HG02885 (cell line): ENCODE results near the gene CIC.

Experiments
- ATAC-seq: cut with Tn5 transposase; IDR thresholded peaks from one replicate; pipeline ENCODE4 v1.9.1; 2021; ENCODE audit warnings: mild to moderate bottlenecking; ENCODE audit not compliant: unreplicated experiment, poor library complexity

The CIC gene

DNA sequence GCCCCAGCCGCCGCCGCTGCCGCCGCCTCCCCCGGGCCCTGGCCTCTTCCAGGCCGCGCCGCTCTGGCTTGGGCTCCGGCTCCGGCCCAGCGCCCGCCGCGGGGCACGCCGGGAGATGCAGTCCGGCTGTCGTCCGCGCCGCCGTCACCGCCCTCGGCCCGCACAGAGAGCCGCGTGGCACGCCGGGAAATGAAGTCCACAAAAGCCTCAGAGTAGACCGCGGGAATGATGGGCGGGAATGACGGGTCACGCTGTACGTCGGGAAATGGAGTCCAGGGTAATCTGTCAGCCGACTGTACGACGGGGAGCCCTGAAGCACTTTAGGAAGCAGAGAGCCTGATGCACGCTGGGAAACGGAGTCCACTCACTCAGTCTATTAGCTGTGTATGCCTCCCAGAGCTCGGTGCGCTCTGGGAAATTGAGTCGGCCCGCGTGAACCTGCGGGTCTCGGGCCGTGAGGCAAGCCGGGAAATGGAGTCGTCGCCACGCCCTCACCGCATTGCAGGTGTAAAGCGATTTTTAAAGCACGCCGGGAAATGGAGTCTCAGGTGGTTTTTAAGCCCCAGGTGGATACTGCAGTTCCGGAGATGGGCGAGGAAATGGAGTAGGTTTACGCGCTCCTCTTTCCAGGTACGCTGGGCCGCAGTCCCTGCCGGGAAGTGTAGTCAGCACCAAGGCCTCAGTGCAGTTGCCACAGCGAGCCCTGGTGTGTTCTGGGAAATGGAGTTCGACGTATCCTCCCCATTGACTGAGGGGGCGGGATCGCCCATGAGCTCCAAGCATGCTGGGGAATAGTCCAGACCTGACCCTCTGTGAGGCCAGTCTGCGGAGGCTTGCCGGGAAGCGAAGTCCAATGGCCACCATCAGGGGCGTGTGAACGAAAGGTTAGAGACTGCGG lies 26.3 kb upstream of the CIC start, which contains the start of gene GSK3A:
TSS of gene GSK3A (minus strand) at position 91 of the 898 bp plus-strand sequence. CDS start 137 bp downstream, outside the sequence.
- peak; percentile 69 for ATAC-seq

DNA sequence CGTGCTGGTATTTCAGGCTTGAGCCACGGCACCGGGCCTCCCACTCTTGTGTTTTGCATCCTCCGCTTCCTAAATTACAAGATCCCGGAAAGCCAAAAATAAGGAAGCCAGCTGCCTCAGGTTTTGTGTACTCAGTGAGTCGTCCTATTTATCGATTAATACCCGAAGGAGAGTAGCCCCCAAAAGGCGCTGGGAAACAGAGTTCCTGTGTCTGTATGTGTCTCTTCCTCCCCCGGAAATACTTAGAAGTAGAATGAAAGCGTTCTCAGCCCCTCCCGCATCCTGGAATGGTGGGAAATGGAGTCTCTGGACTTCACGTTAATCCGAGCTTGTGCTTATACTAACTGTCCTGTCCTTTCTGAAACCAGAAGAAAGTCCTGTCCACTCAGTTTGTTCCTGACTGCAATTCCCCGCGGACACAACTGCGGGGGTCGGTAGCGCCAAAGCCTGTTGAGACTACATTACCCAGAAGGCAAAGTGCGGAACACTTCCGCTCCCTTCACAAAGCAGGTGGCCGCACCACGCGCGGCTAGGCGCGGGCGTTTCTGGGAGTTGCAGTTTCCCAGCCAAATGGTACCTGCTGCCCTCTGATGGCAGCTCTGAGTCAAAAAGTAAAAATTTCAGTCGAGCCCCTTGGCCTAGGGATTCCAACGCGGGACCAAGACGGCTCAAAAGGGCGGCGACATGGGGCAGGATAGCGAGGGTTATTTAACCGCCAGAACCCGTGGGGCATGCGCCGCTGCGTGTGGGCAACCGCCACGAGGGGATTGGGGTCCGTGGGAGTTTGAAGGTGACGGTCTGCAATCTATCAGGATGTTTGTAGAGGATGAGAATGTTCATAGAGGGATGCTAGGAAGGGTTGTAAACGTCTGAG lies 24.5 kb upstream of the CIC start:
- ATAC-seq, result peak; percentile 40

DNA sequence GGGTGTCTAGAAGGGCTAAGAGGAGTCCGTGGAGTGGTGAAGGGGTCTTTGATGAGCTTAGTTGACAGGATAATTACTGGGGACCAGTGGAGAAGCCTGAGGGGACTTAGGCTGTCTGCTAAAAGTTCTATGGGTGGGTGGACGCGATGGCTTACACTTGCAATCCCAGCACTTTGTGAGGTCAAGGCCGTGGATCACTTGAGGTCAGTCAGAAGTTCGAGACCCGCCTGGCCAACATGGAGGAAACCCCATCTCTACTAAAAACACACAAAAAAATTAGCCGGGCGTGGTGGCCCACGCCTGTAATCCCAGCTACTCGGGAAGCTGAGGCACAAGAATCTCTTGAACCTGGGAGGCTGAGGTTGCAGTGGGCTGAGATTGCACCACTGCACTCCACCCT lies 23.8 kb upstream of the CIC start:
- no peak for ATAC-seq

DNA sequence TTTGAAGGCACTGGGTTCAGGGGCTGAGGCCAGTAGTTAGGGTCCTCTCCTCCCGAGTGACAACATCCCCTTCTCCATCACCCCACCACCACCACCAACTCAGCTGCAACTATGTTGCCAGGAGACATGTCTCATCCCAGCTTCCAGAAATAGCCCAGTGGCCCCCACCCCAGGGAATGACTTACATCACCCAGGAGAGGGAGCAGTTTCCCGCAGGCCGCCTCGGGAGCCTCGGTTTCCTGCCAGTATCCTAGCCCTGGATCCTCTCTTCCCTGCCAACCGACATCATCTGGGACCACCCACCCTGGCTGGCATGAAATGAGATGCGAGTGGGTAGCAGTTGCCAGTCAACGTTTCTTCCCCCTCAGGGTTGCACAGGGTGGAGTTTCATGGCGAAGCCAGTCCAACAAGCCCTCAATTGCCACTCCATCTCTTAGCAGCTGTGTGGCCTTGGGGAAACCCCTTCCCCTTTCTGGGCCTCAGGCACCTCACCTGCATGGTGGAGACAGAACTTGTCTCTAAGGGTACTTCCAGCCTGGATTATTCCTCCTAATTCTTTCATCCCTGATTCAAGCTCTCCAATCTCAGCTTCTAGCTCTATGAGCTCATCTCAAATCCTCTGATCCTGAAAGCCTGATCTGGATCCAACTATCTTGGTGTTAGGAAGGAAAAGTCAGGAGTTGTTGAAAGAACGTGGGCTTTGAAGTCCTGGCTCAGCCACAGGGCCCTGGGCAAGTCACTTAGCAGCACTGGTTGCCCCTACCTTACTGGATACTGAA lies 22.7 kb upstream of the CIC start:
- no peak for ATAC-seq

- no peak for ATAC-seq
These were observed 22.0 kb upstream of the CIC start for GRCh38 chr19:42246922-42247639.

DNA sequence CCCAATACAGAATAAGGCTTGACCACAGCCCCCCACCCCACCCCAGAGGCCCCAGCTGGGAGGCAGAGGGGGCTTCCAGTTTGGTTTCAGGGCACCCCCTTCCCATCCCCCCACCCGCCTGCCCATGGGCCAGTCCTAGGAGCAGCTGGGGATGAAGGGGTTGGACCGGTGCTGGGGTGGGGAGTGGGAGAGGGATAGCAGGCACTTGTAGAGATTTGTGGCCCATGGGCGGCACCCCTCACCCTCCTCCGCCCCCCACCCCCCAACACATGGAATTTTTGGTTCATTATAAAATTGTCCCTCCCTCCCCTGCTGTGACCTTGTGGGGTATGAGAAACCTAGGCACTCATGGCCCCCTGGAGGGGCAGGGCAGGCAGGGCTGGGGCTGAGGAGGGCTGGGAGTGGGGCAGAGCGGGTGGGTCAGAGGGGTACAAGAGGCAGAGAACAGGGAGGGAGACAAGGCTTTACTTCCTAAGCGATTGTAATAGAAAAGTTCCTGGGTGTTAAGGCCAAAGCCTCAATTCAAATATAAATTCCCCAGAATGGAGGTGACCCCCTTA lies 21.3 kb upstream of the CIC start:
- no peak for ATAC-seq

- no peak for ATAC-seq
These were observed 20.5 kb upstream of the CIC start for GRCh38 chr19:42248270-42249148.

GRCh38 chr19:42249149-42249750 lies 19.8 kb upstream of the CIC start:
- no peak for ATAC-seq

GRCh38 chr19:42249769-42250168 lies 19.3 kb upstream of the CIC start:
- ATAC-seq, result no peak

DNA sequence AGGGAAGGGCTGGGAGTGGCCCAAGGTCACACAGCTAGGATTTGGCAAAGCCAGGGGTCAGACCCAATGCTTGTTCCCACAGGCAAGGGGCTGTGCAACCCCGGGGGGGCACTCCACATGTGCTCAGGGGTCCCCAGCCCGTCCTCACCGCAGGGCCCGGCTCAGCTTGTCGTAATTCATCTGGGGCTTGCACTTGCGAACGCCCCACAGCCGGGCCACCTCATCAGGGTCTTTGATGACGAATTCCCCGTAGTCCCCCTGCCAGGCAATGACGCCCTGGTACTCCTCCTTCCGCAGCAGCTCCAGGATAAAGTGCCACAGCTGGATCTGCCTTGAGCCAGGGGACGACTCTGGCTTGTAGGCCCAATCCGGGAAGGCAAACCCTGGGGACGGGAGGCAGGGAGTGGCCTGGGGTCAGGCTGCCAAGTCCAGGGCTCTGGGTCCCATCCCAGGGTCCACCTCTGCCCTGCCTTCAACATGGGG lies 18.8 kb upstream of the CIC start:
- no peak for ATAC-seq

DNA sequence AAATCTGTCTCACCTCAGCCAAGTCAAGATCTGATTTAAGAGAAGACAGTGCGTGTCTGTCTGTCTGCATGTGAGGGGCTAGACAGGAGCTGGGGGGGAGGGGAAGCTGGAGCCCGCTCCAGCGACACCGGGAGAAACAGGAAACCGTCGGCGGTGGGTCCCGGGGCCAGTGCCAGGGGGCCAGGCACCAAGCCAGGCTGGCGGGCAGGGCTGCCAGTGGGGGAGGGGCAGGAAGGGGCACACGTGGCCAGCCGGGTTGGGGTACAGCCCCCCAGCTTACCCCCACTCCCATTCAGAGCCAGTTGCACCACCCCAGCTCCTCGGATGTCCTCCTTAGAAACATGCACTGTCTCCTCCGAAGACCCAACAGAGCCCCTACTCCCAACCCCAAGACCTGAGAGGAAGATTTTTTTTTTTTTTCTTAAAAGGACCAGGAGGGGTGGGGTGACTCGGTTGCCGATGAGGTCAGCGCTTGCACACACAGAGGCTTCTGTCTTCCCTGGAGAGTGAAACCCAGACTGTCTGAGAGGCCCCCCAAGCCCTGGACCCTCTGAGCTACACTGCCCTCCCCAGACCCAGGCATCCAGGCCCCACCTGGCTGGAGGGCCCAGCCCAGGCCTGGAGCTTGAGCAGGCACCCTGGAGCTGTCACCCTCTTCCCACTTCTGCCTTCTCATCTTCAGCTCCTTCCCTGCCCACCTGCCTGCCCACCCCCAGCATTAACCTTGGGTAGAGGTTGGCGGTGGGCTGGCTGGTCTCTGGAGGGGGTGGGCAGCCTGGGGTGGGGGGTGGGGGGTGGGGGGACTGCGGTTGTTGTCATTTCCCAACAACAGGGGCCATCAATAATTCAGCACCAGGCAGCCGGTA lies 18.2 kb upstream of the CIC start:
- ATAC-seq, result no peak

DNA sequence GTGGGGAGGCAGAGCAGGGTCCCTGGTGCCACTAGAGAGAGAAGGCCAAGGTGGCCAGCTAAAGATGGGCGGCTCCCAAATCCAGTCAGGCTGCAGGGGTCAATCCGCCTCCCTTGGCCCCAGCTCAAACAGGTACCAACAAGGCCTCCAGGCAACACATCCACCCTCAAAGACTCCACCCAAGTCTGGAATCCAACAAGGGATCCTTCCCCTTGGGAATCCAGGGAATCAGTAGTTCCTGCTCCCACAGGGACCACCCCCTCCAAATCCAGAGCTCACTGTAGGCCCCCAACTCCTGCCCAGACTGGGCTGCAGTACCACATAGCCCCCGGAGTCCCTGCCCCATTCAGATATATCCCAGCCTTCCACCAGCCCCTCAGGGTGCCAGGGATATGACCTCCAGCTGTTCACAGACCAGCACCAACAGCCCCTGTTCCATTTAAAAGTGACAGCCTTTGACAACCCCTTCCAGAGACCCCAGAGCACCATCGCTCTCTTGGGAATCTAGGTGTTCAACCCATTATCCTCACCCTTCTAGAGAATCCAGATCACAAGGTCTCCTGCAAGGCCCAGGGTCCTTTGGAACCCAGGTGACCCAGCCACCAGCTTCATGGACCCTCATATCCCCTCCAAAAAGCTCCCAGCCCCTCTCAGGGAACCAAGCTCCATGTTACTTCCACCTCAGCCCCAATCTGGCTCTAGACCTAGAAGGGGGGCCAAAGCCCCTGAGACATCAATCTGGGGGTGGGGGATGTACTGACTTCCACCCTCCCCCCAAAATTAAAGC lies 17.3 kb upstream of the CIC start:
- ATAC-seq, result no peak

DNA sequence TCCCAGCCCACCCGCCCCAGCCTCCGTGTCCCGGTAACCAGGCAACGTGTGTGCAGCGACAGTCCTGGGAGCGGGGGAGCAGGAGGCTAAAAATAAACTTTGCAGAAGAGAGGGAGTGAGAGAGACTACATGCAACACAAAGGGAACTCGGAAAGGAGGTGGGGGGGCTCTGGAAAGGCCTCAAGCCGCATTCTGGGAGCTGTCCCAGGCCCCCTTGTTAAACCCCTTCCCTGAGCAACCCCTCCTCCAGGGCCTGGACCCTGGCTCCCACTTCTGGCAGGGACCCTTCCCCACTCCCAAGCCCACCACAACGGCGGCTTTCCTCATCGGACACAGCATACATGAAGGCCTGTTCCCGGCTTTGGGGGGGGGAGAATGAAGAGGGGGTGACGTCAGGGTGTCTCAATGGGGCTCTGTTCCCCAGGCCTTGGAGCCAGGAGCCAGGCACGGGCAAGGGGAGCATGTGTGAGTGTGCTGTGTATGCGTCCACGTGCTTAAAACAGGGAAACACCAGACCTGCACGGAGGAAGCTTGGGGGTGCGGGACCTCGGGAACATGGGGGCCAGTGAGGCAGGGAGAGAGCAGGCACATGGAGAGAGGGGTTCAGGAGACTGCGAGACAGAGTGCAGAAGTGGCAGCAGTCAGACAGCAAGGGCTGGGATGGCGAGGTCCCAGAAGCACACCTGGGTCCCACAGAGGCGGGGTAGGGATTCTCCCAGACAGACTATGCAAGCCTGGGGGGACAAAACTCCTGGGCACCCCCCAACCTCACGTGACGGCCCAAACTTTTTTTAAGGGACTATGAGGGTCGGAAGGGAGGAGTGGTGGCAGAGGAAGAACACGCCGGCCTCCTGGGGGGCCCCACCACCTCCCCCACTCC lies 16.4 kb upstream of the CIC start:
- no peak for ATAC-seq

DNA sequence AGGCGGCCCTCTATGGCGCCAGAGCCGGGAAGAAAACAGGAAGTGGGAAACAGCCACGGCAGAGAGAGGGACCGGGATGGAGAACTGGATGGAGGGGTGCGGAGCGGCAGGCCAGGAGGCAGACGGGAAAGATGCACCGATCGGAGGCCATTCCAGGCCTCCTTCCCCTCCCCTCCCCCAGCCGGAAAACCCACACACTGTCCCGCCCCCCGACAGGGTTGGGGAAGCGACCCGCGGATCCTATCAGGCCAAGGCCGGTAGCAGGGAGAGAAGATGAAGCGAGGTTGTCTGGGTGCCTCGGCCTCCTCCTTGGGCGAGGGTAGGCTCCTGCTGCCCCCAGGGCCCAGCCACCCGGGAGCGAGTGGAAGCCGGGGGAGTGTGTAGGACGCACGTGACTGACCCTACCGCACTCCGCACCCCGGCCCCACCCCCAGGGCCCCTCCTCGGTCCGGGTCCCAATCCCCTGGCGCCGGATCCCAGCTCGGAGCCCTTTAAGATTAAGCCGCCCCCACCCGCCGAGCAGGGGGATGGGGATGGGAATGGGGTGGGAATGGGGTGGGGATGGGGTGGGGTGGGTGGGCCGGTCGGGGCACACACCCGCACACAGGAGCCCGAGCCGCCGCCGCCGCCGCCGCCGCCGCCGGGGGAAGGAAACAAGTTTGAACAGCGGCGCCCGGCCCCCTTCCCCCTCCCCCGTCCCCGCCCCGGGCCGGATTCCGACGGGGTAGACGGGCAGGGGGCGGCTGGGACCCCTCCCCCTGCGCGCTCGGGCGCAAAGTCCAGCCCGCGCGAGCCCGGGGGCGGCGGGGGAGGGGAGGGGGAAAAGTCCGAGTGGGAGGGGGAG lies 15.6 kb upstream of the CIC start:
- peak; percentile 9 for ATAC-seq
